Stimulated activated naive CD8-positive, alpha-beta T cell treated with anti-CD3 and anti-CD28 coated beads, Interleukin-15, amount 100 ng/mL, for 72 hours (primary cell): Measurements from ENCODE around the gene MGRN1.

Source experiments
- ATAC-seq: fragments of 150-1000 bp; cut with Tn5 transposase; 2 replicates; pipeline ENCODE4 v1.10.0; 2021; ENCODE audit warnings: mild to moderate bottlenecking, moderate library complexity
- DNase-seq, 2 donors: peaks; one replicate each; pipeline ENCODE4 v3.0.0; 2021 to 2022
- H3K27ac Mint-ChIP-seq, 2 donors: one replicate each; pipeline ENCODE4 v1.8.0; 2022; ENCODE audit warnings: mild to moderate bottlenecking in 2 of 2, mixed read lengths in 2 of 2, moderate library complexity in 2 of 2
- H3K27me3 Mint-ChIP-seq: one replicate; pipeline ENCODE4 v1.8.0; 2022; ENCODE audit warnings: mixed read lengths
- H3K4me1 Mint-ChIP-seq: one replicate; pipeline ENCODE4 v1.8.0; 2022; ENCODE audit warnings: mild to moderate bottlenecking, mixed read lengths
- H3K4me3 Mint-ChIP-seq, 2 donors: one replicate each; pipeline ENCODE4 v1.8.0; 2022; ENCODE audit warnings: mild to moderate bottlenecking in 2 of 2, mixed read lengths in 2 of 2, moderate library complexity in 1 of 2
- H3K9me3 Mint-ChIP-seq, 2 donors: one replicate each; pipeline ENCODE4 v1.8.0; 2022; ENCODE audit warnings: mixed read lengths in 2 of 2

Gene MGRN1

GRCh38 chr16:4666537-4667202 lies 42.0 kb downstream of the MGRN1 start:
- H3K4me1 Mint-ChIP-seq, result peaks cover 41% of the 10 kb centered on the region
- DNase-seq (no peak), ATAC-seq (no peak)
- no peak overlapping the region for H3K27ac Mint-ChIP-seq
- H3K9me3 Mint-ChIP-seq, result no peaks in the 10 kb centered on the region
- H3K27me3 Mint-ChIP-seq, result no peaks in the 10 kb centered on the region
- H3K4me3 Mint-ChIP-seq, result no peak overlapping the region

GRCh38 chr16:4667203-4667963 lies 42.8 kb downstream of the MGRN1 start:
- Mint-ChIP-seq H3K4me1 (peaks cover 34% of the 10 kb centered on the region), H3K9me3 (no peaks in the 10 kb centered on the region), H3K27ac (no peak overlapping the region), H3K4me3 (no peak overlapping the region), H3K27me3 (no peaks in the 10 kb centered on the region)
- ATAC-seq (no peak), DNase-seq (no peak)

GRCh38 chr16:4668313-4668960 lies 43.8 kb downstream of the MGRN1 start:
- Mint-ChIP-seq H3K9me3 (no peaks in the 10 kb centered on the region), H3K27ac (no peak overlapping the region), H3K4me3 (no peak overlapping the region), H3K27me3 (no peaks in the 10 kb centered on the region), H3K4me1 (peaks cover 23% of the 10 kb centered on the region)
- DNase-seq, result no peak
- no peak for ATAC-seq

DNA sequence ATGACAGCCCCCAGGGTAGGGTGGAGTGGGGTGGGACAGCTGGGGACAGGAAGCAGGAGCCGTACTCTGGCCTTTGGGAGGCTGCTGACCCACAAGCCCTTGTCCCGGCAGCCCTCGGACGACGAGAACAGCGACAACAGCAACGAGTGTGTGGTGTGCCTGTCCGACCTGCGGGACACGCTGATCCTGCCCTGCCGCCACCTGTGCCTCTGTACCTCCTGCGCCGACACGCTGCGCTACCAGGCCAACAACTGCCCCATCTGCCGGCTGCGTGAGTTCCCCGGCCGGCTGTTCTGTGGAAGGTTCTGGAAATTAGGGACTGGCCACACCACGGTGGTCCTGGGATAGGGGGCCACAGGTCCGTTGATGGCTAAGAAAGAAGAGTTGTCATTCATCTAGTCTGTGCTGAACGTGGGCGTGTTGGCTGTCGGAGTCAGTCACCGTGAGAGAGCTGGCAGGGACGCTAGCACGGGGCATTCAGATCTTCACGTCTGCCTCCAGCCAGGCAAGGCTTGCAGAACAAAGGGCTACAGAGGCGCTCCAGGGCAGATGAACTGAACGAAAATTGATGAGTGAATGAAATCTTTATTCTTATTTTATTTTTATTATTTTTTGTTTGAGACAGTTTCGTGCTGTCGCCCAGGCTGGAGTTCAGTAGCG lies 48.9 kb downstream of the MGRN1 start:
- no peak for DNase-seq
- no peaks in the 10 kb centered on the region for H3K9me3 Mint-ChIP-seq
- ATAC-seq, result no peak
- H3K27ac Mint-ChIP-seq, result peak overlapping the region in 1 of 2 donors; percentile 1
- H3K4me1 Mint-ChIP-seq, result peaks cover 34% of the 10 kb centered on the region
- H3K27me3 Mint-ChIP-seq, result no peaks in the 10 kb centered on the region
- H3K4me3 Mint-ChIP-seq, result no peak overlapping the region

GRCh38 chr16:4674926-4675530 lies 50.4 kb downstream of the MGRN1 start:
- H3K4me1 Mint-ChIP-seq, result peaks cover 49% of the 10 kb centered on the region
- peak overlapping the region in 1 of 2 donors; percentile 96 for H3K27ac Mint-ChIP-seq
- peak overlapping the region; percentile 77 to 78 for H3K4me3 Mint-ChIP-seq
- no peaks in the 10 kb centered on the region for H3K27me3 Mint-ChIP-seq
- no peaks in the 10 kb centered on the region for H3K9me3 Mint-ChIP-seq
- DNase-seq (no peak), ATAC-seq (no peak)

DNA sequence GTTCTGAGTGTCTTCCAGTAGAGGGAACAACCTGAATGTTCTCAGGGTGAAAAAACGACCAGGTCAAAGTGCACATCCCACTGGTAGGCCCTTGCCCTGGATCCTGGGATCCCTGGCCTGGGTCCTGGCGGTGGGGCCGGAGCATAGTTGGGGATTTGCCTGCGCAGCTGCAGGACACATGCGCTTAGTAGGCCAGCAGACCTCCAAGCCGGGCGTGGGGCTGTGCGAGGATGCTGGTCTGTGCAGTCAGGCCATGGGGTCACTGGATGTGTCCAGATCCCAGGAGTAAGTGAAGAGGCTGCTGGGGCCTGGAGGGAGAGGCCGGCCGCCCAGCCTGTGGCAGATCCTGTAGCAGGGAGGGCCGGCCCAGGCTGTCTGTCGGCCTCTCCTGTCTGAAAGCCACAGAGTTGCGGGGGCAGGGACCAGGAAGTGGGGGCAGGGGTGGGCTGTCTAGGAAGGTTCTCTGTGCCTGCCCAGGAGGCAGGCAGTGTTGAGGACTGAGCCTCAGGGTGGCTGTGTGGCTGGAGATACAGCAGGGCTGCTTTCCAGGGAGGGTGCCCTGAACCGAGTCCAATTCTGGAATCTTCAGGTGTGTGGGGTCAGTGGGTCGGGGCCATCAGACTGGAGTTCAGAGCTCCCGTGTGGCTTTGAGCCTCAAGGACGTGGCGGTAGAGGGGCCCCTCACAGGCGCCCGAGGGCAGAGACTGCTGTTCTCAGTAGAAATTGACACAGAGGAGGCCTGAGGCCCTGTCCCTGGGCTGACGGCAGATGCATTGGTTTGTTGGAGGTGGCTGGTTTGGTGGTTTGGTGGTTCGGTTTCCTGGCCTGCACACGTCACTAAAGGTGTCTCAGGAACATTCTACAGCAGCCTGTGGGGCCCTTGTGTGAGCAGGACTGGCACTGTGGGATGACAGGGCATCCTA lies 51.5 kb downstream of the MGRN1 start:
- H3K4me1 Mint-ChIP-seq, result peaks cover 60% of the 10 kb centered on the region
- peak; percentile 95 for ATAC-seq

GRCh38 chr16:4676831-4677230 lies 52.2 kb downstream of the MGRN1 start:
- Mint-ChIP-seq H3K4me1 (peaks cover 67% of the 10 kb centered on the region), H3K9me3 (no peaks in the 10 kb centered on the region), H3K27me3 (no peaks in the 10 kb centered on the region), H3K4me3 (peak overlapping the region; percentile 77 to 78), H3K27ac (peak overlapping the region; percentile 86 to 96)
- DNase-seq, result peak in 1 of 2 donors; percentile 50
- ATAC-seq, result peak; percentile 35

More for the DNA sequence above, 51.5 kb downstream of the MGRN1 start:
- peak overlapping the region; percentile 86 to 96 for H3K27ac Mint-ChIP-seq
- H3K27me3 Mint-ChIP-seq, result no peaks in the 10 kb centered on the region
- peak; percentile 73 to 88 for DNase-seq
- H3K4me3 Mint-ChIP-seq, result peak overlapping the region; percentile 77 to 78
- H3K9me3 Mint-ChIP-seq, result no peaks in the 10 kb centered on the region

- no peak for DNase-seq
- Mint-ChIP-seq H3K27ac (peak overlapping the region; percentile 86 to 96), H3K9me3 (no peaks in the 10 kb centered on the region), H3K4me1 (peaks cover 72% of the 10 kb centered on the region), H3K27me3 (no peaks in the 10 kb centered on the region), H3K4me3 (peak overlapping the region; percentile 77 to 78)
- ATAC-seq, result no peak
These were observed 52.8 kb downstream of the MGRN1 start for GRCh38 chr16:4677390-4677789.

DNA sequence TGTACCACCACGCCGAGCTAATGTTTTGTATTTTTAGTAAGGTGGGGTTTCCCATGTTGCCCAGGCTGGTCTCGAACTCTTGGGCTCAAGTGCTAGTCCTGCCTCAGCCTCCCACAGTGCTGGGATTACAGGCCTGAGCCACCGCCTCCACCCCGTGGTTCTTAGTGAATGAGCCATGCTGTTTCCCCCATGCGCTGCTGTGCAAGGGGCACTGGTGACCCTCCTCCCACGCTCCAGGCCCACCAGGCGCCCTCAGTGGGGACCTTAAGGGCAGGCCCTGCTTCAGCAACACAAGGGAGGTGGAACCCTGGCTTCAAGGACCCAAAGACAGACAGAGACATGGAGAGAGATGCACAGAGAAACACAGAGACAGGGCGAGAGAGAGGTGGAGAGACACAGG lies 53.4 kb downstream of the MGRN1 start:
- Mint-ChIP-seq H3K4me3 (no peak overlapping the region), H3K4me1 (peaks cover 78% of the 10 kb centered on the region), H3K27ac (peak overlapping the region in 1 of 2 donors; percentile 38), H3K9me3 (no peaks in the 10 kb centered on the region), H3K27me3 (no peaks in the 10 kb centered on the region)
- no peak for ATAC-seq
- no peak for DNase-seq

GRCh38 chr16:4678596-4678995 lies 54.0 kb downstream of the MGRN1 start:
- H3K4me3 Mint-ChIP-seq, result no peak overlapping the region
- H3K9me3 Mint-ChIP-seq, result no peaks in the 10 kb centered on the region
- peaks cover 82% of the 10 kb centered on the region for H3K4me1 Mint-ChIP-seq
- H3K27me3 Mint-ChIP-seq, result no peaks in the 10 kb centered on the region
- peak overlapping the region in 1 of 2 donors; percentile 80 for H3K27ac Mint-ChIP-seq
- no peak for ATAC-seq
- DNase-seq, result no peak

- H3K9me3 Mint-ChIP-seq, result no peaks in the 10 kb centered on the region
- H3K27ac Mint-ChIP-seq, result peak overlapping the region; percentile 80 to 81
- H3K27me3 Mint-ChIP-seq, result no peaks in the 10 kb centered on the region
- H3K4me3 Mint-ChIP-seq, result no peak overlapping the region
- DNase-seq (no peak), ATAC-seq (no peak)
- peaks cover 82% of the 10 kb centered on the region for H3K4me1 Mint-ChIP-seq
These were observed 54.7 kb downstream of the MGRN1 start for GRCh38 chr16:4679156-4679849.

GRCh38 chr16:4679850-4680636 lies 55.4 kb downstream of the MGRN1 start:
- Mint-ChIP-seq H3K4me1 (peaks cover 82% of the 10 kb centered on the region), H3K4me3 (no peak overlapping the region), H3K9me3 (no peaks in the 10 kb centered on the region), H3K27ac (peak overlapping the region in 1 of 2 donors; percentile 31), H3K27me3 (no peaks in the 10 kb centered on the region)
- ATAC-seq, result no peak
- no peak for DNase-seq
